Ovary (tissue), 9 donors: ENCODE measurements around the gene GRIN2A. TPM values are rescaled to one million over a fixed set of nuclear protein-coding genes. Genes with fewer than 3 reads are reported as not detected.

Experiments
- DNase-seq, 5 donors: peaks; one replicate each; pipeline ENCODE4 v3.0.0-alpha.2; 2019 to 2020
- H3K27ac ChIP-seq, 2 donors: fragments of 200-600 bp; one replicate each; pipeline versions ENCODE4 v1.5.1 to v1.8.0; 2019 to 2022
- H3K27me3 ChIP-seq: fragments of 200-600 bp; one replicate; pipeline ENCODE4 v1.8.0; 2022
- H3K36me3 ChIP-seq: fragments of 200-600 bp; sonication (generic); one replicate; pipeline ENCODE4 v1.5.1; 2019
- H3K4me1 ChIP-seq: one replicate; pipeline ENCODE4 v1.8.1; 2013; ENCODE audit warnings: mild to moderate bottlenecking, moderate library complexity; ENCODE audit not compliant: insufficient read depth
- H3K4me3 ChIP-seq: fragments of 200-600 bp; sonication (generic); one replicate; pipeline ENCODE4 v1.5.1; 2017
- H3K9me3 ChIP-seq, 2 donors: fragments of 200-600 bp in 1 of 2; sonication (generic) in 1 of 2; one replicate each; pipeline versions ENCODE4 v1.5.1 to v1.8.1; 2013 to 2019; ENCODE audit warnings: mild to moderate bottlenecking in 1 of 2, moderate library complexity in 1 of 2
- CTCF ChIP-seq, 3 donors: fragments of 450-650 bp in 2 of 3; fragments of 200-600 bp in 1 of 3; IDR thresholded peaks; one replicate each; pipeline versions ENCODE4 v1.5.1 to v1.8.0; 2016 to 2022; ENCODE audit warnings: antibody characterized with exemption in 3 of 3, mild to moderate bottlenecking in 1 of 3
- EP300 ChIP-seq: sonication (generic); formaldehyde crosslinking; IDR thresholded peaks from one replicate; pipeline ENCODE4 v1.6.1; 2017; ENCODE audit warnings: antibody characterized with exemption
- POLR2A ChIP-seq: fragments of 450-650 bp; IDR thresholded peaks from one replicate; pipeline ENCODE4 v1.6.1; 2017; ENCODE audit warnings: antibody characterized with exemption, mild to moderate bottlenecking, moderate library complexity
- WGBS, 3 donors: extraction: QIAGEN DNeasy Blood & Tissue Kit in 1 of 3; methylation state at CpG; one replicate each; pipeline versions ENCODE4 v1.1.5 to v1.1.7; 2013 to 2017; 5-methylcytosine and 5-hydroxymethylcytosine counted together
- intact Hi-C, 4 donors: fragments of 100-400 bp; cut with DNase I; formaldehyde crosslinking; loops; one replicate each; pipeline versions ENCODE4 v1.11.0 to v1.15.1; 2022 to 2023
- polyA plus RNA-seq, 2 donors: library from polyadenylated mRNA; stranded (reverse); fragments of 200-250 nt in 1 of 2; fragments of 350-450 nt in 1 of 2; fragmentation: Illumina TruSeq in 1 of 2; extraction: RNeasy Lipid Tissue Mini Kit (QIAGEN cat#74804) in 1 of 2; gene quantifications; one replicate each; pipeline ENCODE4 v1.2.3, GENCODE V29; 2013 to 2014
- total RNA-seq, 7 donors: library from RNA; depleted of rRNA in 2 of 7; stranded (reverse); fragments of >200 nt in 2 of 7; fragmentation: NEBNext Ultra II Directional in 3 of 7; extraction: Animal tissue kit (Norgen Biotek cat#: 25700) in 3 of 7; gene quantifications; one replicate each; pipeline versions ENCODE4 v1.1.0 to v1.2.4, GENCODE V29; 2016 to 2023
- donor health status: DM: no; HTN: no; CAD: no; lungs with moderate emphysema.
- donor health status: DM: no; HTN: no; CAD: no.
- donor health status: Bipolar disorder and iron deficiency.
- donor health status: DM: yes; HTN: yes; CAD: no.
- donor health status: DM: no; HTN: no; CAD: no.
- donor health status: DM: yes; HTN: yes; CAD: no.

The GRIN2A gene
- total and polyA plus RNA-seq, 9 donors = 0.08 to 5.4 (median 0.57) TPM; not detected in 1

GRCh38 chr16:10156099-10156498 lies 26.1 kb downstream of the GRIN2A start:
- no peak for DNase-seq
- 62 to 78% (median 74%) methylated on average over 4 of the region's 4 CpGs for WGBS, 3 donors
- TF ChIP-seq EP300 = no peak
- no peak for TF ChIP-seq POLR2A
- TF ChIP-seq CTCF (IDR thresholded peaks at IDR 0.05) = no peak
- Histone ChIP-seq H3K9me3 (no peaks in the 10 kb centered on the region), H3K27me3 (no peaks in the 10 kb centered on the region), H3K4me3 (no peak overlapping the region), H3K36me3 (no peaks in the 10 kb centered on the region), H3K27ac (no peak overlapping the region), H3K4me1 (no peaks in the 10 kb centered on the region)
- intact Hi-C loops = no loop called here

DNA sequence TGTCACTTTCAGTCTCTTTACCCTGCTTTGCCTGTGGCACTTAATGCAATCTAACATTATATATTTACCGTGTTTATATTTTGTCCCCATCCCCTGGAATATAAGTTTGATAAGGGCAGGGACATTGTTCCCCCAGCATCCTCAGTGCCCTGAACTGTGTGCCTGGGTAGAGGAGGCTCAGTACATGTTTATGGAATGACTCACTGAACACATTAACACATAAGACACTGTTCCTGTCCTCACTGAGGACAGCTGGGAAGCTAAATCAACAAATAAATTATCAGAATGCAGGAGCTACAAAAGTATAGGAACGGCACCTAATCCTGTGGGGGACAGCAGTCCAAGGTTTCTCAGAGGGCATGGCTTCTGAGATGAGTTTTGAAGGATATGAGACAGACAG lies 27.8 kb downstream of the GRIN2A start:
- no peak overlapping the region for H3K4me3 ChIP-seq
- no peaks in the 10 kb centered on the region for H3K27me3 ChIP-seq
- no peak for DNase-seq
- H3K27ac ChIP-seq = no peak overlapping the region
- intact Hi-C loops = no loop called here
- H3K9me3 ChIP-seq = no peaks in the 10 kb centered on the region
- no peaks in the 10 kb centered on the region for H3K36me3 ChIP-seq
- TF ChIP-seq EP300 (no peak), POLR2A (no peak), CTCF (IDR thresholded peaks at IDR 0.05) (no peak)
- H3K4me1 ChIP-seq = no peaks in the 10 kb centered on the region
- 53 to 57% (median 54%) methylated on average over 2 of the region's 2 CpGs for WGBS, 3 donors

DNA sequence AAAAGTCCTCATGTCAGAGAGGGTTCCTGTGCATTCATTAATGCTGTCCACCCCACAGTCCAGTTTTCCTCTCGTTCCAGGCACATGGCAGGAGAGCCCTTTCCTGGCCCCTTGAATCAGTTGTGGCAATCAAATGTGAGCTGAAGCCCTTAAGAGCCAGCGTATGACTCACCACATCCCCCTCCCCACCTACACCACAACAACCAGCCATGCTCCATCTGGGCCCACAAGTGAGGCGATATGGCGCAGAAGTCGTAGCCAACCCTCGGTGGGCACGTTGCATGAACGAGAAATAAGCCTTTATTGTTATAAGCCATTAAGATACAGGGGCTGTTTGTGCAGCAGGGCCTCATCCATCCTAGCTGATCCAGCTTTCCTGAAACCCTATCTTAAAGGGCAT lies 28.2 kb downstream of the GRIN2A start:
- Histone ChIP-seq H3K9me3 (no peaks in the 10 kb centered on the region), H3K27ac (no peak overlapping the region), H3K4me3 (no peak overlapping the region), H3K27me3 (no peaks in the 10 kb centered on the region), H3K4me1 (no peaks in the 10 kb centered on the region), H3K36me3 (no peaks in the 10 kb centered on the region)
- intact Hi-C loops = no loop called here
- no peak for DNase-seq
- 85 to 87% (median 85%) methylated on average over 8 of the region's 8 CpGs for WGBS, 3 donors
- TF ChIP-seq POLR2A (no peak), EP300 (no peak), CTCF (IDR thresholded peaks at IDR 0.05) (no peak)

DNA sequence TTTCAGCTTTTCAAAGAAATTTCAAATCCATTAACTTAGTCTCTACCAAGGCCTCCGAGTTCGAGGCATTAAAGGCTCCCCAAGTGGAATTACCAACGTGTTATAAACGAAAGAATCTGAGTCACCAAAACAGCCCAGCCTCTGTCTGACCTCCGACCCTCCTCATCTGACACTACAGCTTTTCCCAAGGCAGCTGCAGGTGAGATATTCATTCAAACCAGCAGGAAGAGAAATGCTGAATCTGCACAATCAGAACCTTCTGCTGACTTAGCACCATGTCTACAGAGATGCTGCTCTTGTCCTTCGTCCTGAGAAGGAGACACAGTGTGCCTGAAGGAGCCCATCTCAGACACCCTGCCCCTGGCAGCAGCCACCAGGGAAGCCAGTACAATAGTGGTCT lies 30.5 kb downstream of the GRIN2A start:
- intact Hi-C loops = no loop called here
- TF ChIP-seq CTCF (IDR thresholded peaks at IDR 0.05) (no peak), POLR2A (no peak), EP300 (no peak)
- Histone ChIP-seq H3K27me3 (no peaks in the 10 kb centered on the region), H3K27ac (no peak overlapping the region), H3K4me1 (no peaks in the 10 kb centered on the region), H3K4me3 (no peak overlapping the region), H3K9me3 (no peaks in the 10 kb centered on the region), H3K36me3 (no peaks in the 10 kb centered on the region)
- 75 to 83% (median 77%) methylated on average over 6 of the region's 6 CpGs for WGBS, 3 donors
- no peak for DNase-seq

GRCh38 chr16:10150906-10151305 lies 31.3 kb downstream of the GRIN2A start:
- 86 to 92% (median 87%) methylated on average over 4 of the region's 4 CpGs for WGBS, 3 donors
- Histone ChIP-seq H3K27ac (no peak overlapping the region), H3K4me1 (no peaks in the 10 kb centered on the region), H3K27me3 (no peaks in the 10 kb centered on the region), H3K4me3 (no peak overlapping the region), H3K36me3 (no peaks in the 10 kb centered on the region), H3K9me3 (no peaks in the 10 kb centered on the region)
- no peak for DNase-seq
- intact Hi-C loops = no loop called here
- TF ChIP-seq EP300 (no peak), CTCF (IDR thresholded peaks at IDR 0.05) (no peak), POLR2A (no peak)
